Hepatocyte (in vitro differentiated cells): ENCODE measurements around the gene CBFA2T3.

Experiments used
- CTCF ChIP-seq: fragments of 200-600 bp; sonication (generic); IDR thresholded peaks from 2 replicates; pipeline ENCODE4 v1.5.1; 2016; ENCODE audit warnings: antibody characterized with exemption, mild to moderate bottlenecking; ENCODE audit not compliant: poor library complexity
- EZH2 ChIP-seq: fragments of 200-600 bp; sonication (generic); IDR thresholded peaks from 2 replicates; pipeline ENCODE4 v1.6.1; 2016; ENCODE audit warnings: antibody characterized with exemption, mild to moderate bottlenecking, borderline replicate concordance
- EZH2phosphoT487 ChIP-seq: fragments of 200-600 bp; sonication (generic); IDR thresholded peaks from one replicate; pipeline ENCODE4 v1.6.1; 2018; ENCODE audit warnings: antibody characterized with exemption, mild to moderate bottlenecking, low read depth, moderate library complexity; ENCODE audit not compliant: unreplicated experiment, severe bottlenecking

- no peak for TF ChIP-seq CTCF
- TF ChIP-seq EZH2phosphoT487, result no peak
- TF ChIP-seq EZH2, result no peak
Measured at GRCh38 chr16:88922114-88922825, 54.7 kb downstream of the CBFA2T3 start.
